ENCODE results near the gene SGPP1.
A peak's percentile ranks its signal among the peaks of the same experiment; 100 is the strongest.
"Not testable (repeated sequence)": the region's sequence is repeated elsewhere in the genome, so short reads cannot be mapped to it uniquely, and the experiment has no call there.

SGPP1 gene

GRCh38 chr14:63641473-63642228 lies 86.2 kb downstream of the SGPP1 start, which contains the start of gene WDR89:
Gene WDR89 (minus strand): TSS chr14:63641871. CDS start chr14:63599942, 41,929 bp downstream.
- peak; percentile 80 to 100 (median 97) for DNase-seq

- no peak for DNase-seq
Observed at GRCh38 chr14:63638493-63638892, 89.4 kb downstream of the SGPP1 start.

- not testable (repeated sequence) for DNase-seq
Observed at GRCh38 chr14:63636094-63636635, 91.7 kb downstream of the SGPP1 start.

All from hypothalamus (tissue), 51 donors.